Panc1 (cell line): ENCODE data around the gene S1PR1. TPM values are rescaled to one million over a fixed set of nuclear protein-coding genes. Genes with fewer than 3 reads are reported as not detected.

Experiments used
- ATAC-seq: fragments of 200-7000 bp; cut with Tn5 transposase; 2 replicates; pipeline ENCODE4 v1.9.1; 2020; ENCODE audit warnings: mild to moderate bottlenecking, moderate library complexity
- BruUV-seq: library from RNA; stranded (reverse); fragments of 400-500 nt; replicated peaks from 2 replicates; lab custom pipeline; 2021; lab: Mats Ljungman, UMichigan
- CTCF ChIA-PET: fragments of 300-600 bp; sonication (Branson Sonifier 250); formaldehyde crosslinking; loops from one replicate; lab custom pipeline; 2022; ENCODE audit warnings: antibody characterized with exemption; lab: Charles Lee
- POLR2A ChIA-PET: fragments of 300-600 bp; sonication (Branson Sonifier 250); formaldehyde crosslinking; loops from one replicate; lab custom pipeline; 2022; ENCODE audit warnings: antibody characterized with exemption; lab: Charles Lee
- DNase-seq: peaks from one replicate; pipeline ENCODE4 v3.0.0-alpha.2; 2010; ENCODE audit warnings: low read depth, low spot score
- H3K27ac ChIP-seq: 2 replicates; pipeline ENCODE4 v1.5.1; 2011; ENCODE audit warnings: mild to moderate bottlenecking, low read length, inconsistent platforms
- H3K27me3 ChIP-seq: fragments of 200-500 bp; sonication (Bioruptor generic); 2 replicates; pipeline ENCODE4 v1.6.0; 2014; ENCODE audit warnings: low read length, inconsistent platforms; ENCODE audit not compliant: control insufficient read depth, insufficient read depth
- H3K36me3 ChIP-seq: fragments of 200-500 bp; sonication (Bioruptor generic); 2 replicates; pipeline ENCODE4 v1.5.1; 2014; ENCODE audit warnings: inconsistent platforms, mild to moderate bottlenecking, low read length, moderate library complexity; ENCODE audit not compliant: control insufficient read depth, insufficient read depth
- H3K4me1 ChIP-seq: 2 replicates; pipeline ENCODE4 v1.5.1; 2011; ENCODE audit warnings: inconsistent platforms, mild to moderate bottlenecking, low read length, moderate library complexity; ENCODE audit not compliant: control insufficient read depth, insufficient read depth
- H3K4me3 ChIP-seq, 2 experiments: 2 replicates each; pipeline ENCODE4 v1.5.1; 2011 to 2012; ENCODE audit warnings: low read depth in 2 of 2, low read length in 2 of 2, mild to moderate bottlenecking in 2 of 2, inconsistent platforms in 1 of 2, moderate library complexity in 1 of 2
- H3K9me3 ChIP-seq: fragments of 200-500 bp; sonication (Bioruptor generic); 2 replicates; pipeline ENCODE4 v1.5.1; 2014; ENCODE audit warnings: low read depth, mild to moderate bottlenecking, inconsistent platforms, low read length, moderate library complexity; ENCODE audit not compliant: control insufficient read depth, insufficient read depth
- POLR2AphosphoS5 ChIP-seq: IDR thresholded peaks from 2 replicates; pipeline ENCODE4 v1.6.1; 2012; ENCODE audit warnings: mild to moderate bottlenecking, low read depth, low read length, moderate library complexity
- SIN3A ChIP-seq: IDR thresholded peaks from 2 replicates; pipeline ENCODE4 v1.6.1; 2012; ENCODE audit warnings: low read depth, mild to moderate bottlenecking, low read length, moderate library complexity, borderline replicate concordance; ENCODE audit not compliant: insufficient read depth
- TCF7L2 ChIP-seq: IDR thresholded peaks from 2 replicates; pipeline ENCODE4 v1.6.1; 2011; ENCODE audit warnings: mild to moderate bottlenecking, low read depth, low read length, inconsistent platforms
- in situ Hi-C: cut with HindIII; loops from 2 replicates; pipeline ENCODE4 v1.10.0; 2016; ENCODE audit warnings: low sequenced_read_pairs, low pct_unique_long_range_greater_than_20kb
- intact Hi-C: fragments of 100-400 bp; cut with micrococcal nuclease; formaldehyde crosslinking; loops from one replicate; pipeline ENCODE4 v1.10.0; 2022; ENCODE audit not compliant: unreplicated experiment
- total RNA-seq: library from RNA; stranded (reverse); gene quantifications from one replicate; pipeline ENCODE4 v1.2.1, GENCODE V29; 2021; ENCODE audit not compliant: unreplicated experiment
- TF ChIP-seq, protein P1 (sequence below): fragments of 450-650 bp; IDR thresholded peaks from 2 replicates; pipeline ENCODE4 v1.5.1; 2017; ENCODE audit warnings: mild to moderate bottlenecking
- TF ChIP-seq, protein P2 (sequence below), 2 experiments: IDR thresholded peaks; 2 replicates each; pipeline ENCODE4 v1.6.1; 2011 to 2012; ENCODE audit warnings: low read depth in 2 of 2, control low read depth in 1 of 2, low read length in 1 of 2, mild to moderate bottlenecking in 1 of 2, moderate library complexity in 1 of 2; ENCODE audit not compliant: insufficient read depth in 1 of 2

The S1PR1 gene
- total RNA-seq, 1 experiment from 2014 or later = 0.41 TPM

DNA sequence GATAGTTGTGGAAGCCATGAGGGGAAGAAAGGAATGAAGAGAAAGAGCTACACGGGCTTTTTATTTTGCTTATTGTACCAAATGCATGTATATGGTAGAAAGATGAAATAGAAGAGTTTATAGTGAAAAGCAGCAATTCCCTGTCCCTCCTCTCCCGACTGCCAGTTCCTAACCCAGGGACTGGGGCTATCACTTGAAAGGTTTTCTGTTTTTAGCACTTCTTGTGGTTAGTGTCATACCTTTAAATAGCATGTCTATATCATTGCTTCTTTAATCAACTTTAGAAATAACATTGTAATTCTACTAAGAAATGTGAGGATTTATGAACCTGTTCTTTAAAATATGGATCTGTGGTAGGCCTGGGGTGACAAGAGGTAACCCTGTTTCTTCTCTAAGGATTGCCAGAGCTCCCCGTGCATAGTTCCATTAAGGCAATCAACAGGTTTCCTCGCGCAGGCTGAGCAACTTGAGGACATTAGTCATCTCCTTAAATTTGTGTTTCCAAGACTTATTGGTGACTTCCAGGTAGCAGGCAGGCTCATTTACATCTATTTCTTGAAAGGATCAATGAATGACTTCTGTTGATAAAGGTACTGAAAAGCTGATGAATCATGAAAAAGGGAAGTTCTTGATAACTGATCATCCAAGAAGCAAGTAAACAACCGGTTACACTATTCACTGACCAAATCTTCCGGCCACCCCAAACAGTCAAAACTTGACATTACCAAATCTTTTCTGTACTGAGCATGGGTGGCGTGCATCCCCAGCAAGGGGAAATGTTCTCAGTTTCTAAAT is 37.8 kb upstream of the S1PR1 start:
- CTCF ChIA-PET = no interaction called here
- H3K27me3 ChIP-seq = no peaks in the 10 kb centered on the region
- TF ChIP-seq POLR2AphosphoS5 (no peak), TCF7L2 (no peak), SIN3A (no peak)
- TF ChIP-seq, protein P1, sequence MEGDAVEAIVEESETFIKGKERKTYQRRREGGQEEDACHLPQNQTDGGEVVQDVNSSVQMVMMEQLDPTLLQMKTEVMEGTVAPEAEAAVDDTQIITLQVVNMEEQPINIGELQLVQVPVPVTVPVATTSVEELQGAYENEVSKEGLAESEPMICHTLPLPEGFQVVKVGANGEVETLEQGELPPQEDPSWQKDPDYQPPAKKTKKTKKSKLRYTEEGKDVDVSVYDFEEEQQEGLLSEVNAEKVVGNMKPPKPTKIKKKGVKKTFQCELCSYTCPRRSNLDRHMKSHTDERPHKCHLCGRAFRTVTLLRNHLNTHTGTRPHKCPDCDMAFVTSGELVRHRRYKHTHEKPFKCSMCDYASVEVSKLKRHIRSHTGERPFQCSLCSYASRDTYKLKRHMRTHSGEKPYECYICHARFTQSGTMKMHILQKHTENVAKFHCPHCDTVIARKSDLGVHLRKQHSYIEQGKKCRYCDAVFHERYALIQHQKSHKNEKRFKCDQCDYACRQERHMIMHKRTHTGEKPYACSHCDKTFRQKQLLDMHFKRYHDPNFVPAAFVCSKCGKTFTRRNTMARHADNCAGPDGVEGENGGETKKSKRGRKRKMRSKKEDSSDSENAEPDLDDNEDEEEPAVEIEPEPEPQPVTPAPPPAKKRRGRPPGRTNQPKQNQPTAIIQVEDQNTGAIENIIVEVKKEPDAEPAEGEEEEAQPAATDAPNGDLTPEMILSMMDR = no peak
- TF ChIP-seq, protein P2, sequence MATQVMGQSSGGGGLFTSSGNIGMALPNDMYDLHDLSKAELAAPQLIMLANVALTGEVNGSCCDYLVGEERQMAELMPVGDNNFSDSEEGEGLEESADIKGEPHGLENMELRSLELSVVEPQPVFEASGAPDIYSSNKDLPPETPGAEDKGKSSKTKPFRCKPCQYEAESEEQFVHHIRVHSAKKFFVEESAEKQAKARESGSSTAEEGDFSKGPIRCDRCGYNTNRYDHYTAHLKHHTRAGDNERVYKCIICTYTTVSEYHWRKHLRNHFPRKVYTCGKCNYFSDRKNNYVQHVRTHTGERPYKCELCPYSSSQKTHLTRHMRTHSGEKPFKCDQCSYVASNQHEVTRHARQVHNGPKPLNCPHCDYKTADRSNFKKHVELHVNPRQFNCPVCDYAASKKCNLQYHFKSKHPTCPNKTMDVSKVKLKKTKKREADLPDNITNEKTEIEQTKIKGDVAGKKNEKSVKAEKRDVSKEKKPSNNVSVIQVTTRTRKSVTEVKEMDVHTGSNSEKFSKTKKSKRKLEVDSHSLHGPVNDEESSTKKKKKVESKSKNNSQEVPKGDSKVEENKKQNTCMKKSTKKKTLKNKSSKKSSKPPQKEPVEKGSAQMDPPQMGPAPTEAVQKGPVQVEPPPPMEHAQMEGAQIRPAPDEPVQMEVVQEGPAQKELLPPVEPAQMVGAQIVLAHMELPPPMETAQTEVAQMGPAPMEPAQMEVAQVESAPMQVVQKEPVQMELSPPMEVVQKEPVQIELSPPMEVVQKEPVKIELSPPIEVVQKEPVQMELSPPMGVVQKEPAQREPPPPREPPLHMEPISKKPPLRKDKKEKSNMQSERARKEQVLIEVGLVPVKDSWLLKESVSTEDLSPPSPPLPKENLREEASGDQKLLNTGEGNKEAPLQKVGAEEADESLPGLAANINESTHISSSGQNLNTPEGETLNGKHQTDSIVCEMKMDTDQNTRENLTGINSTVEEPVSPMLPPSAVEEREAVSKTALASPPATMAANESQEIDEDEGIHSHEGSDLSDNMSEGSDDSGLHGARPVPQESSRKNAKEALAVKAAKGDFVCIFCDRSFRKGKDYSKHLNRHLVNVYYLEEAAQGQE (IDR thresholded peaks at IDR 0.05; ENCODE audit: insufficient read depth in 1 of 2, low read depth in 2 of 2, low read length in 1 of 2) = no peak
- no peak overlapping the region for H3K4me3 ChIP-seq
- no peak overlapping the region for H3K27ac ChIP-seq
- no peak for ATAC-seq
- no TSS peak for BruUV-seq
- POLR2A ChIA-PET = no interaction called here
- intact Hi-C loops = no loop called here
- no peaks in the 10 kb centered on the region for H3K4me1 ChIP-seq
- no peaks in the 10 kb centered on the region for H3K36me3 ChIP-seq
- H3K9me3 ChIP-seq = no peaks in the 10 kb centered on the region
- in situ Hi-C loops = no loop called here
- no peak for DNase-seq

DNA sequence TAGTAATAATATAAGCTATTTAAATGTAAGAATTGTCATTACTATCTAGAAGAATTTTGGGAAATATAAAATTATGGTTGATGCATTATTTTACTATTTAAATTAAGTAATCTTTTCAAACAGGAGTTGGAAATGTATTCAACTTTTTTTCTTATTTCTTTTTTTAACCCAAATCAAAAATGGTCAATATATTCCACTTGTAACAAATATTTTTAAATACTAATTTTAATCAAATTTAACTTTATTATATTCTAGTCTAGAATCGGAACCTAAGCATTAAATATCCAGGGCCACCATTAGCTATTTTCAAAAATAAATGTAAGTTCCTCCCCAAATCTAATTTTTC is 37.2 kb upstream of the S1PR1 start:
- no peak overlapping the region for H3K4me3 ChIP-seq
- no TSS peak for BruUV-seq
- H3K27me3 ChIP-seq = no peaks in the 10 kb centered on the region
- no peaks in the 10 kb centered on the region for H3K9me3 ChIP-seq
- ChIA-PET CTCF (no interaction called here), POLR2A (no interaction called here)
- no peaks in the 10 kb centered on the region for H3K4me1 ChIP-seq
- no peak overlapping the region for H3K27ac ChIP-seq
- no peak for ATAC-seq
- no peak for DNase-seq
- intact Hi-C loops (no loop called here), in situ Hi-C loops (no loop called here)
- H3K36me3 ChIP-seq = no peaks in the 10 kb centered on the region
- TF ChIP-seq POLR2AphosphoS5 = no peak
- TF ChIP-seq TCF7L2 = no peak
- TF ChIP-seq SIN3A = no peak
- TF ChIP-seq, protein P2 (IDR thresholded peaks at IDR 0.05; ENCODE audit: insufficient read depth in 1 of 2, low read depth in 2 of 2, low read length in 1 of 2) = no peak
- TF ChIP-seq, protein P1 = no peak
